Activated naive CD4-positive, alpha-beta T cell treated with anti-CD3 and anti-CD28 coated beads, Interleukin-2, amount 10 ng/mL, durations not matched to agents 5 hours and 36 hours (primary cell): ENCODE measurements around the gene TPBGL. TPM values are rescaled to one million over a fixed set of nuclear protein-coding genes. Genes with fewer than 3 reads are reported as not detected.

Experiments
- total RNA-seq, 2 experiments: library from RNA; stranded (reverse); gene quantifications; one replicate each; pipeline ENCODE4 v1.2.3, GENCODE V29; 2021

TPBGL gene
- under 1 TPM; 0.25 to 0.41 TPM for total RNA-seq

GRCh38 chr11:75240311-75241035 lies at the start of gene TPBGL:
Gene TPBGL (plus strand): TSS chr11:75240774. CDS start chr11:75241050, 276 bp downstream.

Other genes starting within 250 kb of the TPBGL start
- not detected for gene OR2AT4, start 143.9 kb upstream of the TPBGL start, total RNA-seq
- under 1 TPM in 1 of 2 experiments, not detected in 1; 0.08 TPM for gene SLCO2B1, start 89.7 kb upstream of the TPBGL start, total RNA-seq
- 10 to 100 TPM; 18.6 to 19.7 TPM for gene ARRB1, start 110.9 kb downstream of the TPBGL start, total RNA-seq
- 1,000 to 10,000 TPM; 3,872 to 4,029 TPM for gene RPS3, start 158.7 kb downstream of the TPBGL start, total RNA-seq
- under 1 TPM; 0.78 to 0.99 TPM for gene KLHL35, start 192.4 kb downstream of the TPBGL start, total RNA-seq